Activated B cell treated with CpG ODN at 0.5 μM for 24 hours (primary cell): ENCODE results near the gene DHRSX. TPM values are rescaled to one million over a fixed set of nuclear protein-coding genes. Genes with fewer than 3 reads are reported as not detected.
"Not testable (repeated sequence)": the region's sequence is repeated elsewhere in the genome, so short reads cannot be mapped to it uniquely, and the experiment has no call there.

Experiments
- ATAC-seq: fragments of 200-7000 bp; cut with Tn5 transposase; one replicate; pipeline ENCODE4 v1.10.0; 2021; ENCODE audit warnings: low read depth, mild to moderate bottlenecking, moderate library complexity
- CTCF ChIA-PET: fragments of 350-600 bp; sonication (Branson Sonifier 250); formaldehyde crosslinking; loops from one replicate; lab custom pipeline; 2021; ENCODE audit warnings: antibody characterized with exemption; lab: Charles Lee
- POLR2A ChIA-PET: fragments of 350-600 bp; sonication (Branson Sonifier 250); formaldehyde crosslinking; loops from one replicate; lab custom pipeline; 2021; ENCODE audit warnings: antibody characterized with exemption; lab: Charles Lee
- DNase-seq: peaks from one replicate; pipeline ENCODE4 v3.0.0; 2022
- H3K27ac Mint-ChIP-seq: one replicate; pipeline ENCODE4 v1.8.0; 2020; ENCODE audit warnings: mixed read lengths
- H3K27me3 Mint-ChIP-seq: one replicate; pipeline ENCODE4 v1.8.0; 2021; ENCODE audit warnings: mixed read lengths
- H3K36me3 Mint-ChIP-seq: one replicate; pipeline ENCODE4 v1.8.0; 2021; ENCODE audit warnings: low read depth, mixed read lengths
- H3K4me1 Mint-ChIP-seq: one replicate; pipeline ENCODE4 v1.8.0; 2021; ENCODE audit warnings: mixed read lengths
- H3K4me3 Mint-ChIP-seq: one replicate; pipeline ENCODE4 v1.8.0; 2020; ENCODE audit warnings: mild to moderate bottlenecking, mixed read lengths
- H3K9me3 Mint-ChIP-seq: one replicate; pipeline ENCODE4 v1.8.0; 2020; ENCODE audit warnings: mixed read lengths
- CTCF ChIP-seq: fragments of 200-600 bp; IDR thresholded peaks from one replicate; pipeline ENCODE4 v1.8.0; 2022; ENCODE audit warnings: antibody characterized with exemption, mild to moderate bottlenecking
- intact Hi-C: fragments of 100-400 bp; cut with micrococcal nuclease; formaldehyde crosslinking; loops from one replicate; pipeline ENCODE4 v1.15.1; 2024
- total RNA-seq: library from RNA; stranded (reverse); gene quantifications from 2 replicates; pipeline ENCODE4 v1.2.3, GENCODE V29; 2022

The DHRSX gene
- total RNA-seq, 1 donor from 2014 or later, result 28.3 TPM

- Mint-ChIP-seq H3K4me1 (peaks cover 9% of the 10 kb centered on the region), H3K4me3 (no peak overlapping the region), H3K9me3 (peaks cover 5% of the 10 kb centered on the region), H3K27ac (no peak overlapping the region), H3K27me3 (no peaks in the 10 kb centered on the region), H3K36me3 (peaks cover 63% of the 10 kb centered on the region)
- ATAC-seq (no peak), DNase-seq (no peak)
- intact Hi-C loops, result no loop called here
- ChIA-PET POLR2A (no interaction called here), CTCF (no interaction called here)
- no peak for TF ChIP-seq CTCF
Measured at GRCh38 chrX:2423899-2424298, 76.9 kb downstream of the DHRSX start.

GRCh38 chrX:2423282-2423681, 77.5 kb downstream of the DHRSX start:
- intact Hi-C loops, result no loop called here
- no peaks in the 10 kb centered on the region for H3K27me3 Mint-ChIP-seq
- TF ChIP-seq CTCF, result no peak
- POLR2A ChIA-PET, result no interaction called here
- CTCF ChIA-PET, result no interaction called here
- H3K27ac Mint-ChIP-seq, result no peak overlapping the region
- no peak for ATAC-seq
- H3K36me3 Mint-ChIP-seq, result peaks cover 62% of the 10 kb centered on the region
- H3K4me1 Mint-ChIP-seq, result peaks cover 9% of the 10 kb centered on the region
- DNase-seq, result no peak
- no peak overlapping the region for H3K4me3 Mint-ChIP-seq
- peaks cover 5% of the 10 kb centered on the region for H3K9me3 Mint-ChIP-seq

GRCh38 chrX:2419418-2419817, 81.4 kb downstream of the DHRSX start:
- H3K4me1 Mint-ChIP-seq, CTCF ChIA-PET, H3K27ac Mint-ChIP-seq, ATAC-seq, H3K9me3 Mint-ChIP-seq, H3K4me3 Mint-ChIP-seq, DNase-seq, POLR2A ChIA-PET, intact Hi-C loops, H3K27me3 Mint-ChIP-seq: not testable (repeated sequence)
- H3K36me3 Mint-ChIP-seq, result peaks cover 35% of the 10 kb centered on the region

GRCh38 chrX:2418000-2418399, 82.8 kb downstream of the DHRSX start:
- Mint-ChIP-seq H3K4me1 (no peaks in the 10 kb centered on the region), H3K4me3 (no peak overlapping the region), H3K36me3 (peaks cover 23% of the 10 kb centered on the region), H3K9me3 (no peaks in the 10 kb centered on the region), H3K27me3 (no peaks in the 10 kb centered on the region), H3K27ac (no peak overlapping the region)
- ATAC-seq (no peak), DNase-seq (no peak)
- CTCF ChIA-PET, result no interaction called here
- TF ChIP-seq CTCF, result no peak
- intact Hi-C loops, result no loop called here
- POLR2A ChIA-PET, result no interaction called here

GRCh38 chrX:2416851-2417604, 83.7 kb downstream of the DHRSX start:
- TF ChIP-seq CTCF, result no peak
- peaks cover 18% of the 10 kb centered on the region for H3K36me3 Mint-ChIP-seq
- DNase-seq, result no peak
- H3K4me1 Mint-ChIP-seq, result no peaks in the 10 kb centered on the region
- H3K9me3 Mint-ChIP-seq, result no peaks in the 10 kb centered on the region
- intact Hi-C loops, result no loop called here
- ChIA-PET POLR2A (no interaction called here), CTCF (no interaction called here)
- no peak overlapping the region for H3K27ac Mint-ChIP-seq
- no peak for ATAC-seq
- no peaks in the 10 kb centered on the region for H3K27me3 Mint-ChIP-seq
- H3K4me3 Mint-ChIP-seq, result no peak overlapping the region

GRCh38 chrX:2414384-2414783, 86.4 kb downstream of the DHRSX start:
- Mint-ChIP-seq H3K4me3 (no peak overlapping the region), H3K27me3 (no peaks in the 10 kb centered on the region), H3K36me3 (peaks cover 17% of the 10 kb centered on the region), H3K4me1 (no peaks in the 10 kb centered on the region), H3K9me3 (no peaks in the 10 kb centered on the region), H3K27ac (no peak overlapping the region)
- no peak for TF ChIP-seq CTCF
- ChIA-PET CTCF (no interaction called here), POLR2A (no interaction called here)
- DNase-seq, result no peak
- no peak for ATAC-seq
- intact Hi-C loops, result no loop called here
